Neural progenitor cell (in vitro differentiated cells): ENCODE measurements around the gene RFX7. TPM values are rescaled to one million over a fixed set of nuclear protein-coding genes. Genes with fewer than 3 reads are reported as not detected.

Experiments
- DNase-seq: peaks from one replicate; pipeline ENCODE4 v3.0.0-alpha.2; 2016; ENCODE audit warnings: low spot score
- H2AFZ ChIP-seq: fragments of 200-600 bp; sonication (generic); replicated peaks from 2 replicates; pipeline ENCODE4 v1.6.1; 2016; ENCODE audit warnings: antibody characterized with exemption
- H3F3A ChIP-seq: fragments of 200-600 bp; sonication (generic); 2 replicates; pipeline ENCODE4 v1.6.1; 2016; ENCODE audit warnings: antibody characterized with exemption, low read depth
- H3K27ac ChIP-seq: fragments of 200-600 bp; sonication (generic); 2 replicates; pipeline ENCODE4 v1.5.1; 2016; ENCODE audit warnings: mild to moderate bottlenecking
- H3K27me3 ChIP-seq: fragments of 200-600 bp; sonication (generic); 2 replicates; pipeline ENCODE4 v1.6.1; 2016; ENCODE audit warnings: mild to moderate bottlenecking, moderate library complexity
- H3K36me3 ChIP-seq: fragments of 200-600 bp; sonication (generic); 2 replicates; pipeline ENCODE4 v1.5.1; 2016
- H3K4me1 ChIP-seq: fragments of 200-600 bp; sonication (generic); 2 replicates; pipeline ENCODE4 v1.6.1; 2016; ENCODE audit warnings: mixed run types
- H3K4me2 ChIP-seq: fragments of 200-600 bp; sonication (generic); 2 replicates; pipeline ENCODE4 v1.6.1; 2016
- H3K4me3 ChIP-seq: fragments of 200-600 bp; sonication (generic); 2 replicates; pipeline ENCODE4 v1.5.1; 2016
- H3K79me2 ChIP-seq: fragments of 200-600 bp; sonication (generic); 2 replicates; pipeline ENCODE4 v1.6.1; 2016; ENCODE audit warnings: low read depth
- H3K9ac ChIP-seq: fragments of 200-600 bp; sonication (generic); 2 replicates; pipeline ENCODE4 v1.6.1; 2016
- H3K9me3 ChIP-seq: fragments of 200-600 bp; sonication (generic); 2 replicates; pipeline ENCODE4 v1.5.1; 2016; ENCODE audit warnings: low read depth
- H4K20me1 ChIP-seq: fragments of 200-600 bp; sonication (generic); 2 replicates; pipeline ENCODE4 v1.6.1; 2016; ENCODE audit warnings: low read depth
- H3K27ac Mint-ChIP-seq: 3 replicates; pipeline ENCODE4 v1.8.0; 2021; ENCODE audit warnings: mixed read lengths
- H3K27me3 Mint-ChIP-seq: 2 replicates; pipeline ENCODE4 v1.8.0; 2022; ENCODE audit warnings: low read depth, mild to moderate bottlenecking, inconsistent platforms, moderate library complexity, mixed read lengths; ENCODE audit not compliant: insufficient read depth
- H3K36me3 Mint-ChIP-seq: 3 replicates; pipeline ENCODE4 v1.8.0; 2021; ENCODE audit warnings: mixed read lengths
- H3K4me1 Mint-ChIP-seq: 3 replicates; pipeline ENCODE4 v1.8.0; 2021; ENCODE audit warnings: mixed read lengths
- H3K4me3 Mint-ChIP-seq: 3 replicates; pipeline ENCODE4 v1.8.0; 2021; ENCODE audit warnings: mild to moderate bottlenecking, moderate library complexity, mixed read lengths
- H3K9me3 Mint-ChIP-seq: 3 replicates; pipeline ENCODE4 v1.8.0; 2020; ENCODE audit warnings: mixed read lengths
- EZH2 ChIP-seq: fragments of 200-600 bp; sonication (generic); IDR thresholded peaks from 2 replicates; pipeline ENCODE4 v1.6.1; 2017; ENCODE audit warnings: antibody characterized with exemption, mild to moderate bottlenecking, moderate library complexity
- EZH2phosphoT487 ChIP-seq: fragments of 200-600 bp; sonication (generic); IDR thresholded peaks from 2 replicates; pipeline ENCODE4 v1.6.1; 2017; ENCODE audit warnings: antibody characterized with exemption
- total RNA-seq: library from RNA; depleted of rRNA; stranded (reverse); fragments of >200 nt; gene quantifications from 2 replicates; pipeline ENCODE4 v1.2.3, GENCODE V29; 2015; ENCODE audit warnings: low replicate concordance
- TF ChIP-seq, protein P1 (sequence below): fragments of 200-600 bp; sonication (generic); IDR thresholded peaks from 2 replicates; pipeline ENCODE4 v1.5.1; 2017; ENCODE audit warnings: antibody characterized with exemption, mild to moderate bottlenecking

Gene RFX7
- total RNA-seq, 1 donor from 2014 or later, result 24.1 TPM

DNA sequence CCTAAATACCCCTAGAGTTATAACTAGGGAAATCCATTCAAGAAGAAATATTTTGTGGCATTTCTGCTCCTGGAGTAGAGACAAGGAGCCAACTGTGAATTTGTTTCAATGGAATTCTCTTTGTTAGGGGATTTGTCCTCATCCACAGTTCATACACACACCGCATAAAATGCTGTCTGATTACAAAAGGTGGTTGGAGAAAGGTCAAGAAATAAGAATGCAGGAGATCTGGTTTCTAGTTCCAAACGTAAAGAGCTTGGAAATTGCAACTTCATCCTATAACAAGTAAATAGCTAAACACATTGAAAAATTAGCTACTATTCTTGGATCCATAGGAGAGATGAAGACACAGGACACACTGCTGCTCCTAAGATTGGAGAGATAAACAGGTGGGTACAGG, 184.0 kb downstream of the RFX7 start:
- peaks cover 5% of the 10 kb centered on the region for H3K27me3 Mint-ChIP-seq

DNA sequence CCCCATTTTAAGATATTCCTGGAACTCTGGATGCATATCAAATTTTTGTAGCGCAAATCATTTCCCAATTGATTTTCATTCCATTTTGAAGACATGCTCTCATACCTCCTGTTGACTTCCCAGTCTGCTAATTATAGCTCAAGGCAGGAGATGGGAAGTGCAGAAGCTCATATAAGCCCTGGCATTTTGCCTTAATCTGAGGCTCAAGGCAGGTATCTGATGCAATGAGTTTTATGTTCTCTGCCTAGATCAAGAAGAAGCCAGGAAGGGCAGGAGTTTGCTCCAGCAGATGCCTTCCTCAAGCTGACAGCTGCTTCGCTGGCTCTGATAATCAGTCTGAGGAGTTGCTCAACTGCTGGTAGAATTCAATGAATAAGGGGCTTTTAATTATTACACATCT, 184.7 kb downstream of the RFX7 start:
- Histone ChIP-seq H3K36me3 (no peaks in the 10 kb centered on the region), H3K4me1 (no peaks in the 10 kb centered on the region), H3K4me2 (no peak overlapping the region), H3K27me3 (no peaks in the 10 kb centered on the region), H3F3A (no peaks in the 10 kb centered on the region), H3K4me3 (no peak overlapping the region), H2AFZ (no peak overlapping the region), H3K9me3 (no peaks in the 10 kb centered on the region), H3K79me2 (no peaks in the 10 kb centered on the region), H3K9ac (no peak overlapping the region), H3K27ac (no peak overlapping the region), H4K20me1 (no peaks in the 10 kb centered on the region)
- Mint-ChIP-seq H3K4me3 (no peak overlapping the region), H3K27me3 (peaks cover 5% of the 10 kb centered on the region), H3K36me3 (no peaks in the 10 kb centered on the region), H3K9me3 (peaks cover 6% of the 10 kb centered on the region), H3K27ac (no peak overlapping the region), H3K4me1 (no peaks in the 10 kb centered on the region)
- no peak for DNase-seq
- TF ChIP-seq, protein P1, sequence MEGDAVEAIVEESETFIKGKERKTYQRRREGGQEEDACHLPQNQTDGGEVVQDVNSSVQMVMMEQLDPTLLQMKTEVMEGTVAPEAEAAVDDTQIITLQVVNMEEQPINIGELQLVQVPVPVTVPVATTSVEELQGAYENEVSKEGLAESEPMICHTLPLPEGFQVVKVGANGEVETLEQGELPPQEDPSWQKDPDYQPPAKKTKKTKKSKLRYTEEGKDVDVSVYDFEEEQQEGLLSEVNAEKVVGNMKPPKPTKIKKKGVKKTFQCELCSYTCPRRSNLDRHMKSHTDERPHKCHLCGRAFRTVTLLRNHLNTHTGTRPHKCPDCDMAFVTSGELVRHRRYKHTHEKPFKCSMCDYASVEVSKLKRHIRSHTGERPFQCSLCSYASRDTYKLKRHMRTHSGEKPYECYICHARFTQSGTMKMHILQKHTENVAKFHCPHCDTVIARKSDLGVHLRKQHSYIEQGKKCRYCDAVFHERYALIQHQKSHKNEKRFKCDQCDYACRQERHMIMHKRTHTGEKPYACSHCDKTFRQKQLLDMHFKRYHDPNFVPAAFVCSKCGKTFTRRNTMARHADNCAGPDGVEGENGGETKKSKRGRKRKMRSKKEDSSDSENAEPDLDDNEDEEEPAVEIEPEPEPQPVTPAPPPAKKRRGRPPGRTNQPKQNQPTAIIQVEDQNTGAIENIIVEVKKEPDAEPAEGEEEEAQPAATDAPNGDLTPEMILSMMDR, result no peak
- no peak for TF ChIP-seq EZH2
- TF ChIP-seq EZH2phosphoT487, result no peak

More for the DNA sequence above, 184.0 kb downstream of the RFX7 start:
- Mint-ChIP-seq H3K9me3 (peaks cover 6% of the 10 kb centered on the region), H3K27ac (no peak overlapping the region), H3K36me3 (no peaks in the 10 kb centered on the region), H3K4me3 (no peak overlapping the region), H3K4me1 (no peaks in the 10 kb centered on the region)
- Histone ChIP-seq H3K27ac (no peak overlapping the region), H2AFZ (no peak overlapping the region), H3K4me2 (no peak overlapping the region), H3K4me3 (no peak overlapping the region), H3K9ac (no peak overlapping the region), H3K9me3 (no peaks in the 10 kb centered on the region), H3K4me1 (no peaks in the 10 kb centered on the region), H3F3A (no peaks in the 10 kb centered on the region), H3K36me3 (no peaks in the 10 kb centered on the region), H3K79me2 (no peaks in the 10 kb centered on the region), H4K20me1 (no peaks in the 10 kb centered on the region), H3K27me3 (no peaks in the 10 kb centered on the region)
- TF ChIP-seq EZH2phosphoT487, result no peak
- TF ChIP-seq, protein P1, result no peak
- TF ChIP-seq EZH2, result no peak
- DNase-seq, result no peak

DNA sequence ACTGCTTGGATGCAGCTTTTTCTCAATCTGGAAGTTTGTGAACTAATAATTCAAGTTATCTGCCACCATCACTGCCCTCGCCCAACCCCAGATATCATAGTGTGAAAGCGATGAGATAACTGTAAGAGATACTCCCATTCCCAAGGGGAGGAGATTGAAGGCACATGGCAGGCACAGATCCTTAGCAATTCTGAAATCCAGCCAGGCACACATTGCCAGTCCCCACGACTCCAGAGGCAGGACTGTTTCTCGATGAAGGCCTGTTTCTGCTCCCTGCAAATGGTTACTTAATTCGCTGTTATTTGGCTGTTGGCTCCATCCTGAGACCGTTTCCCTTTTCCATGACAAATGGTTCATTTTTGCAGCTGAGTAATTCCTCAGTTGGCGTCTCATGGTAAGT, 187.1 kb downstream of the RFX7 start:
- H3K9ac ChIP-seq, result no peak overlapping the region

More for the DNA sequence above, 187.1 kb downstream of the RFX7 start:
- Mint-ChIP-seq H3K4me1 (no peaks in the 10 kb centered on the region), H3K9me3 (peaks cover 2% of the 10 kb centered on the region), H3K27me3 (peaks cover 5% of the 10 kb centered on the region), H3K36me3 (no peaks in the 10 kb centered on the region), H3K27ac (no peak overlapping the region), H3K4me3 (no peak overlapping the region)
- Histone ChIP-seq H3K4me2 (no peak overlapping the region), H3K9me3 (no peaks in the 10 kb centered on the region), H4K20me1 (no peaks in the 10 kb centered on the region), H3K27me3 (no peaks in the 10 kb centered on the region), H3K4me3 (no peak overlapping the region), H3K4me1 (no peaks in the 10 kb centered on the region), H3K79me2 (no peaks in the 10 kb centered on the region), H3K27ac (no peak overlapping the region), H3K36me3 (no peaks in the 10 kb centered on the region), H2AFZ (no peak overlapping the region), H3F3A (no peaks in the 10 kb centered on the region)
- DNase-seq, result no peak
- TF ChIP-seq EZH2phosphoT487 (no peak), EZH2 (no peak)
- TF ChIP-seq, protein P1, result no peak
